Activated T-cell treated with anti-CD3 and anti-CD28 coated beads for 4 hours (primary cell): Measurements from ENCODE around the gene CSN1S1.

Experiments used
- DNase-seq: peaks from one replicate; pipeline ENCODE4 v3.0.0-alpha.2; 2020

The CSN1S1 gene

DNA sequence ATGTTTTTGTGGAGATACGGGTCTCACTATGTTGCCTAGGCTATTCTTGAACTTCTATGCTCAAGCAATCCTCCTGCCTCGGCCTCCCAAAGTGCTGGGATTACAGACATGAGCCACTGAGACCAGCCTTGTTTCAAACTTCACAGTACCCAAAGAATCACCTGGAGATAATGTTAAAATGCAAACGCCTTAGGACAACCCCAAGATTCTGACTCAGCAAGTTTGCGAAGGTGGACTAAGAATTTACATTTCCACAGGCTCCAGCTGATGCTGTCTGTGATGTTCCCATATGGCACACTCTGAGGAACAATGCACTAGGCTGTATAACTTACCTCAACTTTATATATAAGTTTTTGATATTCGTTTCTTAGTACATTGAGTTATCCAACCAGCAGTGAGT is 63.9 kb downstream of the CSN1S1 start:
- DNase-seq, result no peak

DNA sequence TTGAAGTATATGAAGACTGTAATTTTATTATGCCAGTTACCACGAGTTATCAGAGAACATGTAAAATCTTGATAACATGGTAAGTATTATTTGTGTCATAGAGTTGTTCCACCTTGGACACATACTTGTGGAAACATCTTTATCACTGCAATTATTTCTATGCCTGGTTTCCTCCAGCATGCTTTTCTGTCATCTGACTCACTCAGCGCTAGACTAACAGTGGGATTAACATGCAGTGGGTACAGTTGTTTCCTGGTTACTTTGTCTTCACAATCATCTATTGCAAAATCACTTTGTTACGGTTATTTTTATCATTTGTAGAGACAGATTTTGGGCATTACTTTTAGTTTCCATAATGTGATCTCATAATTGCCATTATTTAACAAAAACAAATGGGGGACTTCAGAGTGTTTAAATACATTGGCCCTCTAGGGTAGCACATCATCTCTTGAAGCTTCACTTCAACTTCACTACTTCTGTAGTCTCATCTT is 64.7 kb downstream of the CSN1S1 start, which contains the start of gene STATH:
STATH (plus strand) TSS at position 441 of the 491 bp plus-strand sequence. CDS start 2,472 bp downstream, outside the sequence.
- no peak for DNase-seq
